ENCODE measurements around the gene EMC6. TPM values are rescaled to one million over a fixed set of nuclear protein-coding genes. Genes with fewer than 3 reads are reported as not detected.

The EMC6 gene
- total and polyA plus RNA-seq, 2 of the 13 experiments (the other 11 are each of a cell fraction or from before 2014, with no cell fraction given): 45.1 to 47.7 TPM

- no peak for TF ChIP-seq HDAC6 (IDR thresholded peaks at IDR 0.05; ENCODE audit: low read depth, low read length)
- TF ChIP-seq RFXANK (CRISPR knock-in tag; IDR thresholded peaks at IDR 0.05): no peak
- TF ChIP-seq E2F5 (CRISPR knock-in tag; conservative IDR thresholded peaks at IDR 0.05): no peak
- no peak for TF ChIP-seq E2F2 (CRISPR knock-in tag; IDR thresholded peaks at IDR 0.05; ENCODE audit: borderline replicate concordance)
- no peak; the same call in 1 of the 2 replicates for TF ChIP-seq MIER3 (CRISPR knock-in tag; IDR thresholded peaks at IDR 0.05; ENCODE audit: borderline replicate concordance)
- TF ChIP-seq ZNF619 (CRISPR knock-in tag; IDR thresholded peaks at IDR 0.05): no peak
- no peak for TF ChIP-seq NKX3-1 (CRISPR knock-in tag; IDR thresholded peaks at IDR 0.05)
- TF ChIP-seq TP53 (CRISPR knock-in tag; conservative IDR thresholded peaks at IDR 0.05): no peak
- TF ChIP-seq, protein P1, sequence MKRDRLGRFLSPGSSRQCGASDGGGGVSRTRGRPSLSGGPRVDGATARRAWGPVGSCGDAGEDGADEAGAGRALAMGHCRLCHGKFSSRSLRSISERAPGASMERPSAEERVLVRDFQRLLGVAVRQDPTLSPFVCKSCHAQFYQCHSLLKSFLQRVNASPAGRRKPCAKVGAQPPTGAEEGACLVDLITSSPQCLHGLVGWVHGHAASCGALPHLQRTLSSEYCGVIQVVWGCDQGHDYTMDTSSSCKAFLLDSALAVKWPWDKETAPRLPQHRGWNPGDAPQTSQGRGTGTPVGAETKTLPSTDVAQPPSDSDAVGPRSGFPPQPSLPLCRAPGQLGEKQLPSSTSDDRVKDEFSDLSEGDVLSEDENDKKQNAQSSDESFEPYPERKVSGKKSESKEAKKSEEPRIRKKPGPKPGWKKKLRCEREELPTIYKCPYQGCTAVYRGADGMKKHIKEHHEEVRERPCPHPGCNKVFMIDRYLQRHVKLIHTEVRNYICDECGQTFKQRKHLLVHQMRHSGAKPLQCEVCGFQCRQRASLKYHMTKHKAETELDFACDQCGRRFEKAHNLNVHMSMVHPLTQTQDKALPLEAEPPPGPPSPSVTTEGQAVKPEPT (CRISPR knock-in tag; IDR thresholded peaks at IDR 0.05; ENCODE audit: low read depth): no peak
- no peak for TF ChIP-seq NAIF1 (CRISPR knock-in tag; IDR thresholded peaks at IDR 0.05; ENCODE audit: borderline replicate concordance)
- no peak for TF ChIP-seq ZFP41 (CRISPR knock-in tag; IDR thresholded peaks at IDR 0.05; ENCODE audit: borderline replicate concordance)
- TF ChIP-seq ZNF761 (CRISPR knock-in tag; conservative IDR thresholded peaks at IDR 0.05): peak; percentile 8; the same call in 1 of the 2 replicates
- no peak for TF ChIP-seq AFF4 (CRISPR knock-in tag; IDR thresholded peaks at IDR 0.05)
- peak; percentile 16; the same call in 1 of the 2 replicates for TF ChIP-seq NFE2L1 (CRISPR knock-in tag; IDR thresholded peaks at IDR 0.05; ENCODE audit: borderline replicate concordance)
- TF ChIP-seq MAFF (IDR thresholded peaks at IDR 0.05; ENCODE audit: low read depth, low read length): no peak
- TF ChIP-seq ZSCAN5A (CRISPR knock-in tag; IDR thresholded peaks at IDR 0.05; ENCODE audit: borderline replicate concordance): no peak; the same call in 1 of the 2 replicates
- TF ChIP-seq NCOA5 (CRISPR knock-in tag; IDR thresholded peaks at IDR 0.05): no peak
- no peak for TF ChIP-seq ZBTB8A (CRISPR knock-in tag; IDR thresholded peaks at IDR 0.05; ENCODE audit: borderline replicate concordance, low read depth)
Measured at GRCh38 chr17:3667366-3668278, 990 bp upstream of the EMC6 start (continued).

Data from HepG2 (cell line).